PFSK-1 (cell line): Measurements from ENCODE around the gene AKR1B15.

ENCODE experiments used
- POLR2AphosphoS5 ChIP-seq: IDR thresholded peaks from 2 replicates; pipeline ENCODE4 v1.6.1; 2012; ENCODE audit warnings: low read depth, mild to moderate bottlenecking, control low read depth, low read length, moderate library complexity
- REST ChIP-seq, 2 experiments: IDR thresholded peaks; 2 replicates each; pipeline versions ENCODE4 v1.6.1 to v1.8.0; 2011 to 2012; ENCODE audit warnings: low read depth in 2 of 2, low read length in 2 of 2, control low read depth in 1 of 2, inconsistent platforms in 1 of 2, mild to moderate bottlenecking in 1 of 2, moderate library complexity in 1 of 2; ENCODE audit not compliant: insufficient read depth in 1 of 2
- SIN3A ChIP-seq: IDR thresholded peaks from 2 replicates; pipeline ENCODE4 v1.6.1; 2012; ENCODE audit warnings: mild to moderate bottlenecking, low read length, moderate library complexity, borderline replicate concordance; ENCODE audit not compliant: insufficient read depth
- TAF1 ChIP-seq: IDR thresholded peaks from 2 replicates; pipeline ENCODE4 v1.6.1; 2012; ENCODE audit warnings: low read length, control low read depth, borderline replicate concordance; ENCODE audit not compliant: insufficient read depth

GRCh38 chr7:134514663-134515062 is 34.2 kb upstream of the AKR1B15 start:
- TF ChIP-seq POLR2AphosphoS5 (no peak), REST (IDR thresholded peaks at IDR 0.05; ENCODE audit: insufficient read depth in 1 of 2, low read depth in 2 of 2, low read length in 2 of 2) (no peak), SIN3A (no peak), TAF1 (no peak)
